HG03064 (cell line): ENCODE measurements around the gene KCNK16.

Source experiments
- ATAC-seq: cut with Tn5 transposase; IDR thresholded peaks from one replicate; pipeline ENCODE4 v1.9.1; 2021; ENCODE audit warnings: low read depth; ENCODE audit not compliant: unreplicated experiment

KCNK16 gene

GRCh38 chr6:39281312-39281980 is 41.1 kb downstream of the KCNK16 start:
- ATAC-seq = no peak

DNA sequence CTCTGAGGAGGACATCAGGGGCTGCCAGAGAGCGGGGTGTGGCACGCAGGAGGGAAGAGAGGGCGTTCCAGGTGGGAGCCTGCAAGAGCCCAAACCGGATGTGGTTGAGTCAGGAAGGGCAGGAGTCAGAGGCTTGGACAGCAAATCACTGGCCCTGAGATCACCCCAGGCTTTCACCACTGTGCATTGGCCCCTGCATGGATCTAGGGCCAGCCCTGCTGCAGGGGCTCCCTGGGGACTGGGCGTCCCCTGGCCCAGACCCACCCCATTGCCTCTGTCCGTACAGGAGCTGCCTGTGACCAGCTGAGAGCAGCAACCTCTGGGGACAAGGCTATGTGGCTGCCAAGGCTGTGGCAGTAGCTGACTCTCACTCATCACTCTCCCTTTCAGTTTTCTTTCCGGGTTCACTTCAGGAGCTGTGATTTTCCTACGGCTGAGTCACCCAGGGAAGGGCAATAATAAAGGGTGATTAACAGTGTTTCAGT is 42.2 kb downstream of the KCNK16 start:
- ATAC-seq = no peak

DNA sequence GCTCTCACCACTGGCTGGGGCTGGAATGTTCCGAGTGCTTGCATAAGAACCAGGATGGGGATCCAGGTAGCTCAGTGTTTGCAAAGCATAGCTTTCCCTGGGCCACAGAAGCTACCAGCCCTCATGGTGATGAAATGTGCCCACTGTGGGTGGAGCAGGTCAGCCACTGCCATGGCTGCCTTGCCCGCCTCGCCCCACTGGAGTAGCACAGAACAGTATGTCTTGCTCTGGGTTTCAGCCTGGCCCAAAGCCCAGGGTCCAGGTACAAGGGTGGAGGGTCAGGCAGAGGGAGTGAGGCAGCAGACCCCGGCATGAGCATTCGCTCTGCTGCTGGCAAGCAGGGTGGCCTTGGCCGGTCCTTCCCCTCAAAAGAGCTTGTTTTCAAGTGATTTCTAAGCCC is 43.0 kb downstream of the KCNK16 start:
- no peak for ATAC-seq

DNA sequence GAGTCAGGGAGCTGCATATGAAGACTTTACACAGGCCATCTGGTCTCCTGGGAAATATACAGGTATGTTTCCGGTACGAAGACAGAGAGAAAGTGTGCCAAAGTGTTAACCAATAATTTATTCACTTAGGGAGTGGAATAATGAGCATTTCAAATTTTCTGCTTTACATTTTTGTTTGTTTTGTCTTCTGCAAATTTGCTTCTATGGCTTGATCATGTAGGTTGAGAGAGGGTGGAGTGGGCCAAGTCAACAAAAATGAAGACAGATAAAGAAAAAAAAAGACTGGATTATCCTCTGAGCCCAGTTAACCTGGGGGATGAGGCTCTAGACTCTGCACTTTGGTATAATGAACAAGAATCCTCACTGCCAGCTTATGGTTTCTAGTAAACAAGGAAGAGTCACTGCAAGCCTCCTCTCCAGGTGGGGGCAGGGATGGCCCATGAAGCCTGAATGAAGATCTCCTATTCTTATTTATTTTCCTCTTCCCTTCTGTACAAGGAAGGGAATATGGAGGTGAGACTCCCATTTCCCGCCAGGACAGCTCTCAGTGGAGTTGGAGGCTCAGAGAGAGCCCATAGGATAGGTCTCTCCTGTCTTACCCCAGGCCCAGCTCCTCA is 46.0 kb downstream of the KCNK16 start:
- ATAC-seq = no peak

- no peak for ATAC-seq
Measured at GRCh38 chr6:39274903-39275302, 47.6 kb downstream of the KCNK16 start.

DNA sequence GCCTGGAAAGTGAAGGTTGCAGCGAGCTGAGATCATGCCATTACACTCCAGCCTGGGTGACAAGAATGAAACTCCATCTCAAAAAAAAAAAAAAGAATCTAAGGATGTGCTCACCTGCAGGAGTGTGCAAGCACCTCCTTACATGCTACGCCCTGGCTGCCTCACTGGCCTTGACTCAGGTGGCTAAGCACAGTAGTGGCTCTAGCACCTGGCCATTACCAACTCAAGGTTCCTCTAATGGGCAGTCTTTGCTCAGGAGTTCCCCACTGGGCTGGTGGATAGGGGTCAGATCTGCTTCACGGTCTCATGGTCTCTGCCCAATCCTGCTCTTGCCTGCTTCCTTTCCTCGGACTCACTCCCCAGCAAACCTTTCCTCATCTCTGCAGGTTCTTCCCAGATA is 48.0 kb downstream of the KCNK16 start:
- ATAC-seq = no peak

DNA sequence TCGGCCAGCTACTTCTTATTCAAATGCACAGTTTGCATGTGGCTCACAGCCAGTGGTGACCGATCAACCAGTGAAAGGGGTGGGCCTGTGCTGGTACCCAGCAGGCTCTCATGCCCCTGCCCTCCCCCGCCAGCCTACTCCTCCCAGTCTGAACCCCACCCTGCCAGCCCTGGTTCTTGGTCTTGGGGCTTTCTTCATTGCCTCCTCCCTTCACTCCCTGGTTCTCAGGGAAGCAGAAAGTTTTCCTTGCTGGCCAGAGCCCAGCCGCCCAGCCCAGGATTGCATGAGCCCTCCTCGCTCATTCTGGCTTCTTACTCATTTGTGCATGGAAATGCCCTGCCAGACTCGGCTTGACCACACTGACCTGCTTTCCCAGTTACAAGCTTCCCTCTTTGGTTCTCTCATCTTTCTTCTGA is 49.1 kb downstream of the KCNK16 start:
- no peak for ATAC-seq

GRCh38 chr6:39269961-39270360 is 52.5 kb downstream of the KCNK16 start:
- no peak for ATAC-seq

DNA sequence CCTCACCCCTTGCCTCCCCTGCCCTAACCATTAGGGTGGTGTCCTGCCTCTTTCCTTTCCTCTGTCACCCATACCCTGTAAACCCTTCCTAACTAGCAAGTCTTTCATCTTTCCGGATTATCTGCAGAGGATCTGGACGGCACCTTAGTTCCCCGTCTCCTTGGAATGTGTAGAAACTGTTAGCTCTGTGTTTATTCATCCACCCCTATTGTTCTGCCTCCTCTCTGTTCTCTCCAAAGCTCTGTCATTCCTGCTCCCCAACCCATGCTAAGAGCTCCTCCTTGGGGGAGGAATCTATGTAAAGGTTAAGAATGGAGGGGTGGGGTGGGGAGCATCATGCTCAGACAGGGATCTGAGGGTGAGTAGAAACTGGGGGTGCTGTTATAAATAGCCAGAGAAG is 53.8 kb downstream of the KCNK16 start:
- ATAC-seq = no peak

- no peak for ATAC-seq
Measured at GRCh38 chr6:39268171-39268570, 54.3 kb downstream of the KCNK16 start.

GRCh38 chr6:39266782-39267355 is 55.6 kb downstream of the KCNK16 start:
- ATAC-seq = no peak

DNA sequence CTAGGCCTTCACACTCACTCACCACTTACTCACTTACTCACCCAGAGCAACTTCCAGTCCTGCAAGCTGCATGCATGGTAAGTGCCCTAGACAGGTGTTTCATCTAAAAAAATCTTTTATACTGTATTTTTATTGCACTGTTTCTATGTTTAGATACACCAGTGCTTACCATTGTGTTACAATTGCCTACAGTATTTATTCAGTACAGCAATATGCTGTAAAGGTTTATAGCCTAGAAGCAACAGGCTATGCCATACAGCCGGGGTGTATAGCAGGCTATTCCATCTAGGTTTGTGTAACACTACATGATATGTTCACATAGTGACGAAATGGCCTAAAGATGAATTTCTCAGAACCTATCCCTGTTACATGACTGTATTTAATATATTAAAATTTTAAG is 56.1 kb downstream of the KCNK16 start:
- no peak for ATAC-seq
